NCI-H2107 treated with DMSO at 0.1 percent for 48 hours (cell line): Measurements from ENCODE around the gene PNLIP.

ENCODE experiments used
- DNase-seq: peaks from one replicate; lab custom pipeline; 2025; ENCODE audit not compliant: unreplicated experiment; lab: John Stamatoyannopoulos, UW

PNLIP gene

DNA sequence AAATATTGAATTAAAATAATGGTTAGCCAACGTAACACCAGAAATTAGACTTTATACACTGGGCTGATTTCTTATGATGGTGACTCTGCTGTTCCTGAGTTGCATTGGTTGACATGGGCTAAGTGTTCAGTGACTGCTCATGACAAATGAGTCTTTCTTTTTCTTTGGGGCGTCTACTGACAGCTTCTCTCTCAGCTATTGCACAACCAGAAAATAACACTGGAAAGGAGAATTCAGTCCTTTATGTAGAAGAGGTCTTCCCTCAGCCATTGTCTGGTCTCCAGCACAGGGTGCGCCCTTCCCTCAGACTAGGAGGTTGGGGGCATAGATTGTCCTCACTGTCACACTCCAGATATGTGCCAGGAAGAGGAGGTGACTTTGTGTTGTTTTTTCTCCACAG is 21.6 kb downstream of the PNLIP start:
- no peak for DNase-seq

DNA sequence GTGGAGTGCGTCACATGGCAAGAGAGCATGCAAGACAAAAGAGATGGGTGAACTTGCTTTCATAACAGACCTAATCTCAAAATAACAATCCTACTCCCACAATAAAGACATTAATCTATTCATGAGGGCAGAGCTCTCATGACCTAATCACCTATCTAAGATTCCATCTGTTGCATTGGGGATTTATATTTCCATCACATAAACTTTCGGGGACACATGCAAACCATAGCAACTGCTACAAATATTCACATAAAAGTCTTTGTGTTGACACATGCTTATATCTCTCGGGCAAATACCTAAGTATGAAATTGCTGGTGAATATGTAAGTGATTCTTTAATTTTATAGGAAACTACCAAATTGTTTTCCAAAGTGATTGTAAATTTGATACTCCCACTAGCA is 29.1 kb downstream of the PNLIP start:
- DNase-seq = no peak

DNA sequence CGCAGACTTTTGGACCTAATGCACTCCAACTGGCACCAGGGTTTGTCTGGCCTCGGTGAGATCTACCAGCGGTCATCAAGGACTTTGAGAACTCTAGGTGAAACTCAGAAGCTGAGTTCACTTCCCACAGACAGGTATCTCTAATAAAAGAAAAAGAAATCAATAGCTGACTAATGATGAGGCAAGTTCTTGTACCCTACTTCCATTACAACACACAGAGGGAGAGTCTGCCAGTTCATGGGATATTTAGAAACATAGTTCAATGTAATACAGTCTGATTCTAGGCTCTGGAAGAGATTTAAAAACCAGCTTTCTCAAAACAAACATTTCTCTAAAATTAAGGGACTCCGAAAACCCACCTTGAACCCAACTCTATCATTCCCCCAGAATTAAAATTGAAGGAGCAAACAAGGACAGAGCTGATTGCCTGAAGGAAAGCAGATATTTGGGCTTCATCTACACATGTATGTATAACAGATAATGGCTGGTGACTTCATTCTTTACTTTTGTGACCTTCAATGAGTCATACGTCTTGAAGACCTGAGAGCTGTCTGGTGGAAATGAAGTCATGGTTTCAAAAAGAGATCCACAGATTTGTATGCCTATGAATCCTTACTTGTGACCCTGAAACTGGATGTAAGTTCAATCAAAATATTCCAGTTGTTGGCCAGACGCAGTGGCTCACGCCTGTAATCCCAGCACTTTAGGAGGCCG is 42.3 kb downstream of the PNLIP start:
- no peak for DNase-seq

DNA sequence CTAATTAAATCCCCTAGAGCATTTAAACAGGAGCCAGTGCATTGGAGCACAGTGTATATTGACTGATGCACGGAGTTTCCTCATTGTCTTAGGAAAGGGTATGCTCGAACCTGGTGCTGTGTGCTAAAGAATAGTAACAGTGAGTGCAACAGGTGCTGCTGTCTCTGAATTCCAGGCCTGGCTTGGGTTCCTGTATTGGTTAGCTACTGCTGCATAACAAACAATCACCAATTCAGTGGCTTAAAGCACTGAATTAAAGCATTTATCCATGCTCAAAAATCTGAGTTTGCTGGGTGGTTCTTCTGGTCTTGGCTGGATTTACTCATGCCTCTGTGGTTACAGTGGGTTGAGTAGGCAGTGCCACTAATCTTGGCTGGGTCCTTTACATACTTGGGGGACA is 43.3 kb downstream of the PNLIP start:
- DNase-seq = no peak

DNA sequence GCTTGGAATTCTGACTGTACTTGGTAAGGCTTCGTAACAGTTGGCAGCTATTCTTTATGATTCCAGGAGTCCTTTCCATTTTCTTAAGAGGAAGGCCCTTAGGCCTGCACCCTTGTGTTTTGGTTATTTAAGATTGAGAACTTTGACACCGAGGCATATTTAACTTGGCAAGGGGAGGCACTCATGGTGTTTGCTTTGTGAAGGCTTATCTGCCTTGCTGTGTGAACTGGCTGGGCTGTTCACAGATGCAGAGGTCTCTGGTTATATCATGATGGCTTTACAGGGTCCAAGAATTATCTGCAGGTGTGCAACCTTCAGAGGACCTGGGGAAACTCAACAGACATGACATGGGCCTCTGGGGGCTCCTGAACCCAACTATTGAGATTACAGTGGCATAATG is 44.2 kb downstream of the PNLIP start:
- DNase-seq = no peak

DNA sequence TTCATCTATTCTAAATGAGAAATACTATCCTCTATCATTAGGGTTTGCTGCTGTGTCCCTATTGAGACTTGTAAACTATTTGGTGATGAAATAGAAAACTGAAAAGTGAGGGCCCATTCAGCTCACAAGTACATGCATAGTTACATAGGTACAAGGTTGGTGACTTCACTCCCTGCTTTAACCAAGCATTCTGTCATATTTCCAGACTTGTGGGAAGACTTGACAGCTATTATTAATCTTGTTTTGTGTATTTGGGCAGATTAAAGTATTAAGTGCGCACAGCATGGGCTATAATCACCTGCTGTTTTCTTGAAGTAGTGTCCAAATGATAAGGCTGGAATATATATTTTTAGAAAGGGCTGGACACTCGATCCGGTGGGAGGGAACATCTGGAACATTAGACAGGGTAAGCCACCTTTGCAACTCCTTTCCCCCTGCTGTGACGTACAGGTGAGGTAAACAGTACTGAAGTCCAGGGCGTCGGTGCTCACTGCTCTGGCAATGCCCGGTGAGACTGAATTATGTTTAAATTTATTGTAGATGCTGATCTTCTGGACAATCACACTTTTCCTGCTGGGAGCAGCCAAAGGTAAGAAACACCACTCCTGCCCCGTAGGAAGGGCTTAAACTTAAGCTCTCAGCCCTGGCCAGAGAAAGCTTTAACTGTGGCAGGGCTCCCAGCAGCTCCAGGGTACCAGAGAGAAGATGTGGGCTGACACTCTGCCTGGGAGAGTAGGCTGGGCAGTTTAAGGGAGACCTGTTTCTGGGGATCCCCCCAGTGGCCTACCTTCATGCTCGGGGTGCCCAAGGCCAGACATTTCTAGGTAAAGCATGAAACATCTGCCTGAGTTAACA is 45.1 kb downstream of the PNLIP start, which contains the start of gene PNLIPRP1:
Gene PNLIPRP1 (plus strand): TSS at position 370 of the 855 bp plus-strand sequence. CDS start 171 bp downstream, at position 541.
- no peak for DNase-seq

DNA sequence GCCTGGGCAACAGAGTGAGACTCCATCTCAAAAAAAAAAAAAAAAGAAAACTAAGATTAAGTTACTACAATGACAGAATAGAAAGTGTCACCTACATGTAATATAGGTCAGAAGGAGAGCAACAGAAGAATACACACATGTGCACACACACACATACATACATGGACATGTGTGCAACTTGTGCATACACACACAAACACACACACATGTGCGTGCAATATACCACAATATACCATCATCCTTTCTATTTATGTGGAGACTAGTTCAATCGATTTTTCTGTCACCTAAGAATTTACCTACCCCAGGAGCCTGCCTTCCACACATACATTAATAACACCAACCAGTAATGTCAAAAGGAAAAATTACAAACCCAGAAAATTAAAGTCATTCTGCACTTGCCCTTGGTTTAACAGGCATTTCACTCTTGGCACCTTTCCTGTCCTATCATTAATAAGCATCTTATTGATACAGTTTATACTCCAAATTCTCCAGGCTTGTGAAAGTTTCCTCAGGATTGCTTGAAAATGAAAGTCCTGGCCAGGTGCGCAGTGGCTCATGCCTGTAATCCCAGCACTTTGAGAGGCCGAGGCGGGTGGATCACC is 47.5 kb downstream of the PNLIP start:
- DNase-seq = no peak

DNA sequence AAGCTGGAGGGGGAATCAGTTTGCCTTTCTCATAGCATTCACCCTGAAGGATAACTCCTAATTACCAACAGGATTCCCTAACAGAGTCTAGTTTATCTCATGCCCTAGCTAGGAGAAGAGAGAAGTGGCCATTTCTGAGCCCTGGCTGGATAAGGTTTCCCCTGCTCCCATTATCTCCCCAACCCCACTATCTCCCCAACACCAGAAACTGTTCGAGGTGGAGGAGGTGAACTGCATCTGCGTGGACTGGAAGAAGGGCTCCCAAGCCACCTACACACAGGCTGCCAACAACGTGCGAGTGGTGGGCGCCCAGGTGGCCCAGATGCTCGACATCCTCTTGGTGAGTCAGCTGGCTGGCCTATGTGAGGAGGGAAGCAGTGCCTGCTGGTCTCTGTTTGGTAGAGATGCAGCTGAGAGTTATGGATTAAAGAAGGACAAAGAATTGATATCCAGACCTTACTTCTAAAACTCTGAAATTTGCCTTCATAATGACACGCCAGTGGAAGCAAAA is 48.8 kb downstream of the PNLIP start:
- no peak for DNase-seq

DNA sequence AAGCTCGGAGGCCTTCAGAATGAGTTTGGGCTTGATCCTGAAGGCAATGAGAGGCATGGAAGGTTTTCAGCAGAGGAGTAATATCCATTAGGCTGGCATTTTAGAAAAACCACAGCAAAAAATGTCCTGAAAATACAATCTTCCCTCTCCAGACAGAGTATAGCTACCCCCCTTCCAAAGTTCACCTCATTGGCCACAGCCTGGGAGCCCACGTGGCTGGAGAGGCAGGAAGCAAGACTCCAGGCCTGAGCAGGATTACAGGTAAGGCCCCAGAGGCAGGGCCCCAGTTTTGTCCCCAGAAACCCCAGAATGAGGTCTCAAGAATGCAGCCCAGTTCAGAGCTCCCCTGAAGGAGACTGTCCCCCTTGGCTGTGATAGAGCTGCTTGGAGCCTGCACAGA is 50.3 kb downstream of the PNLIP start:
- no peak for DNase-seq

DNA sequence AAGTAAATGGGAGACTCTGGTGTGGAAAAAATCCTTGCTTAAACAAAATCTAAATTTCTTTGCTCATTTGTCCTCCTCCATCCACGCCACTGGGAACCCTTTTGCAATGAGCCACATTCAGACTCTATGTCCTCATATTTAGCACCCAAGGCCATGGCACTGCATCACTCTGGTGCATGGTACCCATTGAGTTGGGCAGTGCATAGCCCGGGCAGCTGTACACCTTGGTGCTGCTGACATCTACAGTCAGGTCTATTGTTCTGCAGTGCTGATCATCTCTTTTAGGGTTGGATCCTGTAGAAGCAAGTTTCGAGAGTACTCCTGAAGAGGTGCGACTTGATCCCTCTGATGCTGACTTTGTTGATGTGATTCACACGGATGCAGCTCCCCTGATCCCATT is 51.8 kb downstream of the PNLIP start:
- DNase-seq = no peak

DNA sequence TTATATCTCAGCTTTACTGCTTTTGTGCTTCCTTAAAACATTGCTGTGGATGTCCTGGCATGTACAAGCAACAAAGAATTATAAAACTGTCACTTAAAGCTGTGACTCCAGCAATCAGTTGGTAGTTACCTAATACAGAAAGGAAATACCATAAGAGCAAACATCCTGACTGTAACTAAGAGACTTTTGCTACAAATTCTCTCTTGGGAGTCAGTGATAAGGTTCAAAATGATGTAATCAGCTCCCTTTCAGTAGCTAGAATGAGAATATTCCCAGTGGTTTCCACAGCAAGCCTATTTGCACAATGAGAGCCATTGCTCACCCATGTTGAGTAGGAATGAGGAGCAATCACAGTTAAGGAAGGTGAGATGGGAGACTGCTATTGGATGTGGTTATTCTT is 52.6 kb downstream of the PNLIP start:
- no peak for DNase-seq

DNA sequence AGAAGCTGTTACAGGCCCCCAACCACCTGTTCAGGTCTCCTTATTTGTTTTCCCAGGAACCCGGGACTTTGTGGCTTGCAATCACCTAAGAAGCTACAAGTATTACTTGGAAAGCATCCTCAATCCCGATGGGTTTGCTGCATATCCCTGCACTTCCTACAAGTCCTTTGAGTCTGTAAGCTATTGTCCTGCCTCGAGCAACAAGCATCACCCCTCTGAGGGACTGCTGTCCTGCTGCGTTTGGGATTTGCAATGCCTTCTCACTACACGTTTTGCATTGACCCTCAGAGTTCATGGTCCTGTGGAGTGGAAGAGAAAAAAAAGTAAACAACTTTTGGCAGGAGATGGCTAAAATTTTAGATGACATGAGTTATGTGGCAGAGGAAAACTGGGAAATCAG is 54.3 kb downstream of the PNLIP start:
- no peak for DNase-seq

DNA sequence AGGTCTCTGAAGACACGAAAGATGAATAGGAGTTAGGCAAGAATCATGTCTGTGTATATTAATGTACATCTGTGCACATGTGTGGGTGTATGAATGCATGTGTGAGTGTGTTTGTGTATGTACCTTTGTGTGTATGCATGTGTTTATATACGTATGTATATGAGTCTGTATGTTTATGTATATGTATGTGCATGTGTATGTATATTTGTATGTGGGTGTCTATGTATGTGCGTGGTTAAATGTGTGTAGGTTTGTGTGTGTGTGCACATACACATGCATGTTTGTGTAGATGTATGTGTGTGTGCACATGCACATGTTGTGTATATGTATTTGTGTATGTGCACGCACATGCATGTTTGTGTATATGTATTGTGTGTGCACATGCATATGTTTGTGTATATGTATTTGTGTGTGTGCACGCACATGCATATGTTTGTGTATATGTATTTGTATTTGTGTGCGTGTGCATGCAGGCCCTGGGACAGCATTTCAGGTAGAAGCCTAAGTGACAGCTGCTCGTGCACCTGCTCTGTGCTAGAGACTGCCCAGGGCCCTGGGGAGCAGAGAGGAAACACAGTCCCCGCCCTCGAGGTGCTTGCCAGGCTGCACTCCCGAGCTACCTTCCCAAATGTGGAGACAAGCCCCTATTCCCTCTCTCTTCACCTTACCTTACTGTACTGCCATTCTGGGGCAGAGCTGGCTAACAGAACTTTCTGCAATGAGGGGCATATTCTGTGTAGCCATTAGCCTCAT is 57.1 kb downstream of the PNLIP start:
- DNase-seq = no peak

DNA sequence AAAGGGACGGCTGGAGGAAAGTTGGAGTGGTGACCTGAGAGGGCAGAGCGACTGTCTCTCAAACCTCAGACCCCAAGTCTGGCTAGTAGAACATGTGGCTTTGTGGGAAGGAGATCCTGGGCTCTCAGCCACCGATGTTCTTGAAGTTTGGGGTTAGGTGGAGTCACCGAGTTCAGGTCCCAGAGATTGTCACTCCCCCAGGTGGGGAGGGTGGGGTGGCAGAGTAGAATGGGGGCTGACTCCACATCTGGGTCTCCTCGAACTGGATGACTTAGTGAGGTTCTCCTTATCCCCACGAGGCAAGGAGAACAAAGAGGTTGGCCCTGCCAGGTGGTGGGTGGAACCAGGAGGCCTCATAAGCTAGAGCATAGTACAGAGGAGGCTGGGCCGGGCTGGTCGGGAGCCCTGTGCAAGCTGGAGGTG is 60.3 kb downstream of the PNLIP start:
- DNase-seq = no peak

DNA sequence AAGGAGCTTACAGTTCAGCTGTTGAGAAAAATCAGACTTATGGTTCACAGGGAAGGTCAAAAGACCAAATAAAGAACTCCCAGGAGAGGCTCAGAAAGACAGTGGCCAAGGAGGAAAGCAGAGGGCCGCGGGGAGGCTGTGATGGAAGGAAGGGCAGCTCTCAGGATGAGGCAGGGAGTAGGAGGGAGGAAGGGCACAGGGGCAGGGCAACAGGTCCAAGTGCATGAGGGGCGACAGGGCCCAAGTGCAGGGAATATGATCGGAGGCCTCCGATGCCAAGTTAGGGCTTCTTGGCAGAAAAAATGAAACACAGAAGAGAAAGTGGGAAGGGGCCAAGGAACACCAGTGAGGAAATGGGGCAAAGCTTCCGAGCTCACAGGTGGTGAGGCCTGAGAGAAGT is 61.6 kb downstream of the PNLIP start:
- DNase-seq = no peak

DNA sequence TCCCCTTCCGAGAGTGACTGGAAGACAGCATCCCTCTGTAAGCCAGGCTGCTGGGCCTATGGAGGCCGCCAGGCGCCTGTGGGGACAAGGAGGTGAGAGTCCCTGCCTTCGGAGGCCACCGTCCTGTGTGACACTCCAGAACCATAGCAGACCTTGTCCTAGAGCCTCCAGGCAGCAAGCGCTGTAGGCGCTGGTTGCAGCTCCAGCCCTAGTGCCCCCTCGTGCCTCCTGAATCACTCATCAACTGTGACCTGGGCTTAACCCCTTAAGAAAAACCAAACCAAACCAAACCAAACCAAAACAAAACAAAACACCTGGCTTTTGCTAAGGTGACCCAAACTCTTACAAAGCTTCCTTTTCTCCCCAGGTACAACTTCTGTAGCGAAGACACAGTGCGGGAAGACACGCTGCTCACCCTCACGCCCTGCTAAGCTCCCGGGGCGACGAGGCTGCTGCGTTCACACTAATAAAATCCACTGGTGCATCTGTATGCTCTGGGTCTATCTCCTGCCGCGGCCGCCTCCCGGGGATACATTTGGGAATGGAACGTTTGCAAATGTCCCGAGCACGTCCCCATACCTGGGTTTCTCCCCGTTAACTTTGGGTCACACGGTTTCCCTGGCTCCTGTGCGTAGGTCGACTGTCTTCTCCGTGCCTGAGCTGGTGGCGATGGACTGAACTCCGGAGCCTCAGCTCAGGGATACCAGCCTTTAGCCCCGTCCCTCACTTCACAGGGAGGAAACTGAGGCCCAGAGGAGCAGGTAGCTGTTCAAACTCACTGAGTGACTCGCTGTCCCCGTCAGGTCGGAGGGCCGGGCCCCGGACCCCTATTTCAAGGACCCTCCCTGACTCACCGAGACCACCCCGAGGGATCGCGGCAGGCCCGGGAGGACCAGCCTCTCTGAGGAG is 63.2 kb downstream of the PNLIP start:
- no peak for DNase-seq

DNA sequence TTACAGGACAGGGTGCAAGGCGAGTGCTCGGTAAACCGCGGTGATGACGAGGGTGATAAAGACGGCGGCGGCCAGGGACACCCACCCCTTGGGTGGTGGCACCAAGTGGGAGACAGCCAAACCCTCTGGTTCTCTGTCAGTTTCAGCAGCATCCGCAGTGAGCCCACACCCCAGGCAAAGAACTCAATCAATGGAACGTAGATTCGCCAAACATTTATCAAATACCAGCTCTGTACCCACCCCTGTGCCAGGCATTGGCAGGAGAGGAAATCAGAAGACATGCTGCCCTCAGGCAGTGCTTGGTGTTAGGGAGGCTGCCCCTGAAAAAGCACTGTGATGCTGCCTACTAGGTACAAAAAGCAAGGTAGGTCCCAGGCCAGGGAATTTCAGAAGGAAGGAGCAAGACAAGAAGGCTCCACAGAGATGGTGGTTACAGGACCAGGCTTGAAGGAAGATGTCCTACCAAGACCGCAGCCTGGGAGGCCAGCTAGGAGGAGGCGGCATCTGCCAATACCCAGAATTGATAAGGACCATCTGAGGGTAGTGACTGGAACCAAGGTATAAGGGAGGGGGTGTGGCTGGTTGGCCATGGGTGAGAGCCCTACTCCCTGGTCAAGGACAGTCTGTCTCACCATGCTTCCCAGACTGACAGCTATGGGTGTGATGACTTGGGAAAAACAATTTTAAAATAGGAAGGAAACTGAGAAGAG is 64.9 kb downstream of the PNLIP start:
- DNase-seq = no peak

DNA sequence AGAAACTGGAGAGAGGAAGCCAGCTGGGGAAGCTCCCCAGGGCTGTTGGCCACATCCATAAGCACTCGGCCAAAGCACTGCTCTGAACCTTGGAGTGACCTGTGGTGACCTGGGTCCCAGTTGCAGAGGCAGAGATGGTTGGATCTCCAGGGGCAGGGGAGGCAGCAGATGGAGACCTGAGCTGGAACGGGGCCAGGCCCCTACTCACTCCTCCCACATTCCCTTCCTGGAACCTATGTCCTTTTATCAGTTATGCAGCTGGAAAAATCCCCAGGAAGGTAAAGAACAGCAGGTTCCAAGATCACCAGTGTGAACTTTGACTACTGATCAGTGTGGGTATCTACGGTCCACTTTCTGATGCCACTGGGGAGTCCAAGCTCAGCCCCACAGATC is 65.4 kb downstream of the PNLIP start:
- no peak for DNase-seq

DNA sequence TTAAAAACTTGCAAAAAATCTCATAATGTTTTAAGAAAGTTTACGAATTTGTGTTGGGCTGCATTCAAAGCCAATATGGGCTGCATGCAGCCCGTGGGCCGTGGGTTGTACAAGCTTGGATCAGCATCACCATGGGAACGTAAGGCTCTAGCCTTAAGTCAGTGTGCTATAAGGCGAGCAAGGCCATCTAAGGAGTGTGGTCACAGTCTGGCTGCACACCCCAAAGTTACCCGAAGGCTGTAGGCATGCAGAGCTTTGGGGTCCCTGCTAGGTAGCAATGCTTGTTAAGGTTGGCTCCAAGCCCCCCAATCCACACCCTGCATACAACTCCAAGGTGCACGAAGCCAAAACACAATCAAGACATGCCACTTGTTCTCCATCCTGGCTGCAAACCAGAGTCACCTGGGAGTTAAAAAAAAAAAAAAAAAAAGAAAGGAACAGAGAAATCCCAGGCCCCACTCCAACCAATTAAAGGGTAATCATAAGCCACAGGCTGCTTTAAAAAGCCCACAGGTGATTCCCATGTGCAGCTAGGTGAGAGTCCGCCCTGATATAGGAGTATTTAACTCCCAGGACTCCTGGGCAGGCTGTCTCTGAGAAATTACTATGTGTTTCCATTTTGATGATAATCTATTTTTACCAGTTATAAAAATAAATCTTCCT is 66.5 kb downstream of the PNLIP start:
- DNase-seq = no peak
